ENCODE results near the gene RPS21.

RPS21 gene

GRCh38 chr20:62413025-62413570 is 26.2 kb downstream of the RPS21 start:
- no peak for TF ChIP-seq SIN3A (IDR thresholded peaks at IDR 0.05; ENCODE audit: borderline replicate concordance, insufficient read depth, low read length)
- TF ChIP-seq TAF1 (IDR thresholded peaks at IDR 0.05; ENCODE audit: borderline replicate concordance, insufficient read depth, low read length): no peak
- TF ChIP-seq FOXP2 (optimal IDR thresholded peaks at IDR 0.05; ENCODE audit: borderline replicate concordance, extremely low read depth, extremely low read length, insufficient read depth): no peak
- TF ChIP-seq REST (IDR thresholded peaks at IDR 0.05; ENCODE audit: insufficient read depth in 1 of 2, low read depth in 2 of 2, low read length in 2 of 2): no peak

- no peak for TF ChIP-seq REST (IDR thresholded peaks at IDR 0.05; ENCODE audit: insufficient read depth in 1 of 2, low read depth in 2 of 2, low read length in 2 of 2)
- TF ChIP-seq SIN3A (IDR thresholded peaks at IDR 0.05; ENCODE audit: borderline replicate concordance, insufficient read depth, low read length): no peak
- TF ChIP-seq TAF1 (IDR thresholded peaks at IDR 0.05; ENCODE audit: borderline replicate concordance, insufficient read depth, low read length): no peak
- no peak for TF ChIP-seq POLR2AphosphoS5 (IDR thresholded peaks at IDR 0.05; ENCODE audit: low read depth, low read length)
- no peak for TF ChIP-seq FOXP2 (optimal IDR thresholded peaks at IDR 0.05; ENCODE audit: borderline replicate concordance, extremely low read depth, extremely low read length, insufficient read depth)
Measured at GRCh38 chr20:62413896-62414481, 27.1 kb downstream of the RPS21 start.

GRCh38 chr20:62415354-62416111 is 28.6 kb downstream of the RPS21 start:
- TF ChIP-seq FOXP2 (optimal IDR thresholded peaks at IDR 0.05; ENCODE audit: borderline replicate concordance, extremely low read depth, extremely low read length, insufficient read depth) (no peak), SIN3A (IDR thresholded peaks at IDR 0.05; ENCODE audit: borderline replicate concordance, insufficient read depth, low read length) (no peak), POLR2AphosphoS5 (IDR thresholded peaks at IDR 0.05; ENCODE audit: low read depth, low read length) (no peak), REST (IDR thresholded peaks at IDR 0.05; ENCODE audit: insufficient read depth in 1 of 2, low read depth in 2 of 2, low read length in 2 of 2) (no peak), TAF1 (IDR thresholded peaks at IDR 0.05; ENCODE audit: borderline replicate concordance, insufficient read depth, low read length) (no peak)

- TF ChIP-seq POLR2AphosphoS5 (IDR thresholded peaks at IDR 0.05; ENCODE audit: low read depth, low read length) (no peak), FOXP2 (optimal IDR thresholded peaks at IDR 0.05; ENCODE audit: borderline replicate concordance, extremely low read depth, extremely low read length, insufficient read depth) (no peak), REST (IDR thresholded peaks at IDR 0.05; ENCODE audit: insufficient read depth in 1 of 2, low read depth in 2 of 2, low read length in 2 of 2) (no peak)
Measured at GRCh38 chr20:62416651-62417637, 30.0 kb downstream of the RPS21 start.

Data from PFSK-1 (cell line).